ENCODE data around the gene PDE7B.

PDE7B gene

GRCh38 chr6:135895231-135895911 lies 43.9 kb downstream of the PDE7B start:
- Histone ChIP-seq H3K79me2 (ENCODE audit: low read length) (no peaks in the 10 kb centered on the region), H3F3A (ENCODE audit: insufficient read depth, low read length) (no peaks in the 10 kb centered on the region), H3K27me3 (replicated peaks; ENCODE audit: insufficient read depth, low read length) (no peaks in the 10 kb centered on the region), H3K9me3 (replicated peaks; ENCODE audit: insufficient read depth, low read length) (no peaks in the 10 kb centered on the region), H3K9me2 (replicated peaks; ENCODE audit: insufficient read depth, low read length) (no peaks in the 10 kb centered on the region), H3K27ac (ENCODE audit: low read length) (no peak overlapping the region), H2AFZ (ENCODE audit: low read length) (no peak overlapping the region), H3K36me3 (replicated peaks; ENCODE audit: insufficient read depth, low read length) (no peaks in the 10 kb centered on the region), H3K4me3 (ENCODE audit: low read length) (no peak overlapping the region), H3K9ac (ENCODE audit: low read length) (no peak overlapping the region), H3K4me1 (ENCODE audit: low read length) (no peaks in the 10 kb centered on the region), H3K4me2 (ENCODE audit: low read depth, low read length) (no peak overlapping the region), H4K20me1 (ENCODE audit: insufficient read depth, low read length) (no peaks in the 10 kb centered on the region)
- TF ChIP-seq, protein P1, sequence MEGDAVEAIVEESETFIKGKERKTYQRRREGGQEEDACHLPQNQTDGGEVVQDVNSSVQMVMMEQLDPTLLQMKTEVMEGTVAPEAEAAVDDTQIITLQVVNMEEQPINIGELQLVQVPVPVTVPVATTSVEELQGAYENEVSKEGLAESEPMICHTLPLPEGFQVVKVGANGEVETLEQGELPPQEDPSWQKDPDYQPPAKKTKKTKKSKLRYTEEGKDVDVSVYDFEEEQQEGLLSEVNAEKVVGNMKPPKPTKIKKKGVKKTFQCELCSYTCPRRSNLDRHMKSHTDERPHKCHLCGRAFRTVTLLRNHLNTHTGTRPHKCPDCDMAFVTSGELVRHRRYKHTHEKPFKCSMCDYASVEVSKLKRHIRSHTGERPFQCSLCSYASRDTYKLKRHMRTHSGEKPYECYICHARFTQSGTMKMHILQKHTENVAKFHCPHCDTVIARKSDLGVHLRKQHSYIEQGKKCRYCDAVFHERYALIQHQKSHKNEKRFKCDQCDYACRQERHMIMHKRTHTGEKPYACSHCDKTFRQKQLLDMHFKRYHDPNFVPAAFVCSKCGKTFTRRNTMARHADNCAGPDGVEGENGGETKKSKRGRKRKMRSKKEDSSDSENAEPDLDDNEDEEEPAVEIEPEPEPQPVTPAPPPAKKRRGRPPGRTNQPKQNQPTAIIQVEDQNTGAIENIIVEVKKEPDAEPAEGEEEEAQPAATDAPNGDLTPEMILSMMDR (IDR thresholded peaks at IDR 0.05; ENCODE audit: low read length) = no peak
- DNase-seq = no peak

GRCh38 chr6:135897087-135897486 lies 45.6 kb downstream of the PDE7B start:
- no peak overlapping the region for H3K27ac ChIP-seq (ENCODE audit: low read length)
- H3K27me3 ChIP-seq (replicated peaks; ENCODE audit: insufficient read depth, low read length) = no peaks in the 10 kb centered on the region
- H3F3A ChIP-seq (ENCODE audit: insufficient read depth, low read length) = no peaks in the 10 kb centered on the region
- H3K9me2 ChIP-seq (replicated peaks; ENCODE audit: insufficient read depth, low read length) = no peaks in the 10 kb centered on the region
- no peak for DNase-seq
- no peaks in the 10 kb centered on the region for H3K4me1 ChIP-seq (ENCODE audit: low read length)
- no peak for TF ChIP-seq EZH2 (optimal IDR thresholded peaks at IDR 0.05; ENCODE audit: low read depth, low read length)
- TF ChIP-seq EZH2phosphoT487 (IDR thresholded peaks at IDR 0.05; ENCODE audit: low read length) = no peak
- TF ChIP-seq, protein P1 (IDR thresholded peaks at IDR 0.05; ENCODE audit: low read length) = no peak
- H3K36me3 ChIP-seq (replicated peaks; ENCODE audit: insufficient read depth, low read length) = no peaks in the 10 kb centered on the region
- no peaks in the 10 kb centered on the region for H3K79me2 ChIP-seq (ENCODE audit: low read length)
- H2AFZ ChIP-seq (ENCODE audit: low read length) = no peak overlapping the region
- H4K20me1 ChIP-seq (ENCODE audit: insufficient read depth, low read length) = no peaks in the 10 kb centered on the region
- H3K4me2 ChIP-seq (ENCODE audit: low read depth, low read length) = no peak overlapping the region
- H3K9ac ChIP-seq (ENCODE audit: low read length) = no peak overlapping the region
- no peak overlapping the region for H3K4me3 ChIP-seq (ENCODE audit: low read length)
- H3K9me3 ChIP-seq (replicated peaks; ENCODE audit: insufficient read depth, low read length) = no peaks in the 10 kb centered on the region

DNA sequence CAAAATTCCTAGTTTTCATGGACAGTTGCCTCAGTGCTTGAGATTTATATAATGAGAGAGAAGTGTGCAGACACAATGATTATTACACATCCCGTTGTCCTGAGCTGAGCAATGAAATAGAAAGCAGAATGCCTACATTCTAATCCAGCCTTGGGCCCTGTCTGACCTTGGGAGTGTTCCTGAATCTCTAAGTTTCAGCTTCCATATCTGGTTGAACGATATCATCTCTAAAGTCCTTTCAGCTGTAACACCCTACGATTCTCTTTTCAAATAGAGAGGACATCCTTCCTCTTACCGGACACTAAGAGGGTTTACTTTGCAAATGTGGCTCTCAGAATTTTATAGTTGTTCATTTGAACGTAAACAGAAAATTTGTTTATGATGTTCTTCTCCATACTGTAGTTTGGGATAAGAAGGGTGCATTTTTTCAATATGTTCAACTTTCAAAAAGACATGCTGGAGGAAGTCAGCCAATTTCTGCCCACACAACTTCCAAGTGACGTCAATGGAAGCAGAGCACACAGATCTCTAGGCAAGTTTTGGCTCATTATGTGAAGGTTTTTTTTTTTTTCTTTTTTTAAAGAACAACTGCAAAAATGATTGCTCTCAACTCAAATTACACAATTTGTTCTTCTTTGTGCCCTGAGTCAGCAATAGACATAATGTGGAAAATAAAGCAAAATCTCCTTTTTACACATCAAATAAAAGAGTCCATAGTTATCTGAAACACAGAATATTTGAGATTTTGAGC lies 50.4 kb downstream of the PDE7B start:
- no peak overlapping the region for H3K27ac ChIP-seq (ENCODE audit: low read length)
- H3K9ac ChIP-seq (ENCODE audit: low read length) = no peak overlapping the region
- no peaks in the 10 kb centered on the region for H3K9me3 ChIP-seq (replicated peaks; ENCODE audit: insufficient read depth, low read length)
- TF ChIP-seq, protein P1 (IDR thresholded peaks at IDR 0.05; ENCODE audit: low read length) = no peak
- no peak for TF ChIP-seq EZH2 (optimal IDR thresholded peaks at IDR 0.05; ENCODE audit: low read depth, low read length)
- no peak for TF ChIP-seq EZH2phosphoT487 (IDR thresholded peaks at IDR 0.05; ENCODE audit: low read length)
- no peaks in the 10 kb centered on the region for H3K9me2 ChIP-seq (replicated peaks; ENCODE audit: insufficient read depth, low read length)
- DNase-seq = no peak
- H2AFZ ChIP-seq (ENCODE audit: low read length) = no peak overlapping the region
- no peaks in the 10 kb centered on the region for H3K79me2 ChIP-seq (ENCODE audit: low read length)
- no peaks in the 10 kb centered on the region for H3K36me3 ChIP-seq (replicated peaks; ENCODE audit: insufficient read depth, low read length)
- no peaks in the 10 kb centered on the region for H4K20me1 ChIP-seq (ENCODE audit: insufficient read depth, low read length)
- no peak overlapping the region for H3K4me2 ChIP-seq (ENCODE audit: low read depth, low read length)
- no peaks in the 10 kb centered on the region for H3K4me1 ChIP-seq (ENCODE audit: low read length)
- H3F3A ChIP-seq (ENCODE audit: insufficient read depth, low read length) = no peaks in the 10 kb centered on the region
- H3K4me3 ChIP-seq (ENCODE audit: low read length) = no peak overlapping the region
- H3K27me3 ChIP-seq (replicated peaks; ENCODE audit: insufficient read depth, low read length) = no peaks in the 10 kb centered on the region

All from MM.1S (cell line).